ENCODE results near the gene UCKL1.

GRCh38 chr20:63952210-63952535, 4.0 kb downstream of the UCKL1 start:
- TF ChIP-seq GATA2 (IDR thresholded peaks at IDR 0.05; ENCODE audit: low read depth, low read length) (no peak), GATA3 (IDR thresholded peaks at IDR 0.05; ENCODE audit: low read depth, low read length) (no peak)

Measured in SH-SY5Y (cell line).